ENCODE results near the gene TMEM184A. TPM values are rescaled to one million over a fixed set of nuclear protein-coding genes. Genes with fewer than 3 reads are reported as not detected.

The TMEM184A gene
- total RNA-seq, 1 donor from 2014 or later: 5.0 TPM

- Mint-ChIP-seq H3K9me3 (no peaks in the 10 kb centered on the region), H3K4me3 (no peak overlapping the region), H3K4me1 (peaks cover 56% of the 10 kb centered on the region), H3K36me3 (no peaks in the 10 kb centered on the region), H3K27me3 (ENCODE audit: low read depth) (peaks cover 3% of the 10 kb centered on the region), H3K27ac (peak overlapping the region; percentile 71)
- no peak for TF ChIP-seq CTCF (IDR thresholded peaks at IDR 0.05; ENCODE audit: unreplicated experiment)
- DNase-seq (ENCODE audit: low spot score in 2 of 2, unreplicated experiment in 2 of 2): no peak
Measured at GRCh38 chr7:1535100-1535458, 20.9 kb downstream of the TMEM184A start.

GRCh38 chr7:1534330-1535099 is 21.5 kb downstream of the TMEM184A start:
- H3K27me3 Mint-ChIP-seq (ENCODE audit: low read depth): peaks cover 3% of the 10 kb centered on the region
- H3K27ac Mint-ChIP-seq: peak overlapping the region; percentile 95
- H3K4me3 Mint-ChIP-seq: peak overlapping the region; percentile 8
- no peak for TF ChIP-seq CTCF (IDR thresholded peaks at IDR 0.05; ENCODE audit: unreplicated experiment)
- peaks cover 56% of the 10 kb centered on the region for H3K4me1 Mint-ChIP-seq
- H3K9me3 Mint-ChIP-seq: no peaks in the 10 kb centered on the region
- no peak for DNase-seq (ENCODE audit: low spot score in 2 of 2, unreplicated experiment in 2 of 2)
- no peaks in the 10 kb centered on the region for H3K36me3 Mint-ChIP-seq

GRCh38 chr7:1533547-1534329 is 22.3 kb downstream of the TMEM184A start:
- Mint-ChIP-seq H3K9me3 (no peaks in the 10 kb centered on the region), H3K4me1 (peaks cover 53% of the 10 kb centered on the region), H3K4me3 (peak overlapping the region; percentile 80), H3K27ac (peak overlapping the region; percentile 95), H3K36me3 (no peaks in the 10 kb centered on the region), H3K27me3 (ENCODE audit: low read depth) (peaks cover 3% of the 10 kb centered on the region)
- DNase-seq (ENCODE audit: low spot score in 2 of 2, unreplicated experiment in 2 of 2): no peak
- no peak for TF ChIP-seq CTCF (IDR thresholded peaks at IDR 0.05; ENCODE audit: unreplicated experiment)

- no peak for DNase-seq (ENCODE audit: low spot score in 2 of 2, unreplicated experiment in 2 of 2)
- no peak for TF ChIP-seq CTCF (IDR thresholded peaks at IDR 0.05; ENCODE audit: unreplicated experiment)
- peaks cover 3% of the 10 kb centered on the region for H3K27me3 Mint-ChIP-seq (ENCODE audit: low read depth)
- peak overlapping the region; percentile 95 for H3K27ac Mint-ChIP-seq
- H3K4me3 Mint-ChIP-seq: peak overlapping the region; percentile 80
- H3K36me3 Mint-ChIP-seq: no peaks in the 10 kb centered on the region
- H3K4me1 Mint-ChIP-seq: peaks cover 52% of the 10 kb centered on the region
- no peaks in the 10 kb centered on the region for H3K9me3 Mint-ChIP-seq
Measured at GRCh38 chr7:1533255-1533546, 22.8 kb downstream of the TMEM184A start.

GRCh38 chr7:1532456-1533254 is 23.4 kb downstream of the TMEM184A start:
- TF ChIP-seq CTCF (IDR thresholded peaks at IDR 0.05; ENCODE audit: unreplicated experiment): no peak
- peaks cover 48% of the 10 kb centered on the region for H3K4me1 Mint-ChIP-seq
- no peaks in the 10 kb centered on the region for H3K9me3 Mint-ChIP-seq
- peaks cover 3% of the 10 kb centered on the region for H3K27me3 Mint-ChIP-seq (ENCODE audit: low read depth)
- H3K36me3 Mint-ChIP-seq: no peaks in the 10 kb centered on the region
- H3K4me3 Mint-ChIP-seq: peak overlapping the region; percentile 80
- DNase-seq (ENCODE audit: low spot score in 2 of 2, unreplicated experiment in 2 of 2): no peak
- peak overlapping the region; percentile 95 for H3K27ac Mint-ChIP-seq
